ENCODE measurements around the gene PEX5L. TPM values are rescaled to one million over a fixed set of nuclear protein-coding genes. Genes with fewer than 3 reads are reported as not detected.

Gene PEX5L
- total RNA-seq, 2 donors from 2014 or later: 0.86 to 1.9 TPM

DNA sequence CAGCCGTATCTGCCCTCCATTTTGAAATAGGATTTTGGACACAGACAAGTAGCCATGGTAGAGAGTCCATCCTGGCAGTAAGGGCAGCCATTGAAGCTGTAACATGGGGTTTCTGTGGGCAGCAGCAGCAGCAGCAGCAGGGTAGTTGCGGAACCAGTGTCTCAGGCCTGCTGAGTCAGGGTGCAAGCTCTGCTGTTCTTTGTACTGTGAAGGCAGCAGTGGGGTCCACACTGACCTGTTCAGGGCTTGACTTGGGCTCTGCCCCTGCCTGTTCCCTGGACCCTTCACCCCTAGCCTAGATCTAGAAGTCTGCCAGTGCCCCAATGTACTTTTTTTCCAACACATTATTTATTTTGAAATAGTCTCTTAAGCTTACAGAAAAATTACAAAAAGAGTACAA, 9.7 kb downstream of the PEX5L start:
- DNase-seq: no peak
- Mint-ChIP-seq H3K27ac (no peak overlapping the region), H3K9me3 (no peaks in the 10 kb centered on the region), H3K4me3 (no peak overlapping the region), H3K27me3 (ENCODE audit: insufficient read depth) (no peaks in the 10 kb centered on the region), H3K36me3 (ENCODE audit: low read depth) (no peaks in the 10 kb centered on the region), H3K4me1 (peaks cover 4% of the 10 kb centered on the region)
- no peak overlapping the region for H3K27ac ChIP-seq (ENCODE audit: low read depth, low read length)
- H3K27me3 ChIP-seq (ENCODE audit: control insufficient read depth, insufficient read depth, low read length, poor library complexity, severe bottlenecking): no peaks in the 10 kb centered on the region
- no peaks in the 10 kb centered on the region for H3K36me3 ChIP-seq (ENCODE audit: control insufficient read depth, insufficient read depth, low read length)
- no peaks in the 10 kb centered on the region for H3K4me1 ChIP-seq (ENCODE audit: control insufficient read depth, insufficient read depth, low read length)
- H3K4me3 ChIP-seq (ENCODE audit: low read length): no peak overlapping the region
- H3K9me3 ChIP-seq (ENCODE audit: control insufficient read depth, low read length): no peaks in the 10 kb centered on the region
- 92% methylated on average over 2 of the region's 2 CpGs for WGBS, 2 experiments (ENCODE audit: insufficient coverage in 1 of 2, insufficient read length in 1 of 2)
- TF ChIP-seq, protein P1, sequence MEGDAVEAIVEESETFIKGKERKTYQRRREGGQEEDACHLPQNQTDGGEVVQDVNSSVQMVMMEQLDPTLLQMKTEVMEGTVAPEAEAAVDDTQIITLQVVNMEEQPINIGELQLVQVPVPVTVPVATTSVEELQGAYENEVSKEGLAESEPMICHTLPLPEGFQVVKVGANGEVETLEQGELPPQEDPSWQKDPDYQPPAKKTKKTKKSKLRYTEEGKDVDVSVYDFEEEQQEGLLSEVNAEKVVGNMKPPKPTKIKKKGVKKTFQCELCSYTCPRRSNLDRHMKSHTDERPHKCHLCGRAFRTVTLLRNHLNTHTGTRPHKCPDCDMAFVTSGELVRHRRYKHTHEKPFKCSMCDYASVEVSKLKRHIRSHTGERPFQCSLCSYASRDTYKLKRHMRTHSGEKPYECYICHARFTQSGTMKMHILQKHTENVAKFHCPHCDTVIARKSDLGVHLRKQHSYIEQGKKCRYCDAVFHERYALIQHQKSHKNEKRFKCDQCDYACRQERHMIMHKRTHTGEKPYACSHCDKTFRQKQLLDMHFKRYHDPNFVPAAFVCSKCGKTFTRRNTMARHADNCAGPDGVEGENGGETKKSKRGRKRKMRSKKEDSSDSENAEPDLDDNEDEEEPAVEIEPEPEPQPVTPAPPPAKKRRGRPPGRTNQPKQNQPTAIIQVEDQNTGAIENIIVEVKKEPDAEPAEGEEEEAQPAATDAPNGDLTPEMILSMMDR (conservative IDR thresholded peaks at IDR 0.05): no peak
- no peak overlapping the region for H3K9ac ChIP-seq (ENCODE audit: extremely low read depth, low read length, poor library complexity, severe bottlenecking)

DNA sequence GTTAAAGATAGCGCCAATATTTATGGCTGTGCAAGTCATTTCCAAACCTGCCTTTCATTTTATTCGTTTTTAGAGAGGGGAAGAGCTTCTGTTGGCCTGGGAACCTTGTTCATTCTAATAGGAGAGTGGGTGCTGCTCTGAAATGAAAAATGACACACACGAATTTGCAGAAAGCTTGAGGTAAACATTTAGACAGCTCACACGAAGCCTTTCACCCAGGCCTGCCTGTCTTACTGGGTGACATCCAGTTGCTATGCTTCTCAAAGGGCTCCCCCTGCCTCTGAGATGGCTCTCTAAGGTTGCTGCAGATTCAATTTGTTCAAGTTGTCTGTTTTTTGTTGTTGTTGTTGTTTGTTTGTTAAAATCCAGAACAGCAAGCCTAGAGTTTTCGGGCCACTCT, 18.2 kb downstream of the PEX5L start:
- no peaks in the 10 kb centered on the region for H3K36me3 Mint-ChIP-seq (ENCODE audit: low read depth)
- Histone ChIP-seq H3K4me3 (ENCODE audit: low read length) (no peak overlapping the region), H3K36me3 (ENCODE audit: control insufficient read depth, insufficient read depth, low read length) (no peaks in the 10 kb centered on the region), H3K4me1 (ENCODE audit: control insufficient read depth, insufficient read depth, low read length) (no peaks in the 10 kb centered on the region), H3K27ac (ENCODE audit: low read depth, low read length) (no peak overlapping the region), H3K9ac (ENCODE audit: extremely low read depth, low read length, poor library complexity, severe bottlenecking) (no peak overlapping the region), H3K27me3 (ENCODE audit: control insufficient read depth, insufficient read depth, low read length, poor library complexity, severe bottlenecking) (no peaks in the 10 kb centered on the region), H3K9me3 (ENCODE audit: control insufficient read depth, low read length) (no peaks in the 10 kb centered on the region)
- no peak overlapping the region for H3K27ac Mint-ChIP-seq
- DNase-seq: peak; percentile 59
- WGBS, 2 experiments (ENCODE audit: insufficient coverage in 1 of 2, insufficient read length in 1 of 2): 80 to 83% methylated on average over 3 to 5 of the region's 5 CpGs
- no peak overlapping the region for H3K4me3 Mint-ChIP-seq
- H3K27me3 Mint-ChIP-seq (ENCODE audit: insufficient read depth): no peaks in the 10 kb centered on the region
- H3K9me3 Mint-ChIP-seq: no peaks in the 10 kb centered on the region
- TF ChIP-seq, protein P1 (conservative IDR thresholded peaks at IDR 0.05): peak; percentile 68
- peaks cover 4% of the 10 kb centered on the region for H3K4me1 Mint-ChIP-seq

- Histone ChIP-seq H3K4me3 (ENCODE audit: low read length) (no peak overlapping the region), H3K9me3 (ENCODE audit: control insufficient read depth, low read length) (no peaks in the 10 kb centered on the region), H3K36me3 (ENCODE audit: control insufficient read depth, insufficient read depth, low read length) (no peaks in the 10 kb centered on the region), H3K4me1 (ENCODE audit: control insufficient read depth, insufficient read depth, low read length) (no peaks in the 10 kb centered on the region), H3K9ac (ENCODE audit: extremely low read depth, low read length, poor library complexity, severe bottlenecking) (no peak overlapping the region), H3K27me3 (ENCODE audit: control insufficient read depth, insufficient read depth, low read length, poor library complexity, severe bottlenecking) (no peaks in the 10 kb centered on the region), H3K27ac (ENCODE audit: low read depth, low read length) (no peak overlapping the region)
- 83 to 93% methylated on average over 1 to 2 of the region's 3 CpGs for WGBS, 2 experiments (ENCODE audit: insufficient coverage in 1 of 2, insufficient read length in 1 of 2)
- TF ChIP-seq, protein P1 (conservative IDR thresholded peaks at IDR 0.05): no peak
- Mint-ChIP-seq H3K4me3 (no peak overlapping the region), H3K4me1 (peaks cover 2% of the 10 kb centered on the region), H3K36me3 (ENCODE audit: low read depth) (no peaks in the 10 kb centered on the region), H3K9me3 (no peaks in the 10 kb centered on the region), H3K27ac (no peak overlapping the region), H3K27me3 (ENCODE audit: insufficient read depth) (no peaks in the 10 kb centered on the region)
- DNase-seq: no peak
Measured at GRCh38 chr3:180017846-180018245, 18.9 kb downstream of the PEX5L start.

Data from endodermal cell (in vitro differentiated cells).